Mesodermal cell (in vitro differentiated cells): ENCODE results near the gene NAV2.

Experiments
- H3K27ac ChIP-seq: 2 replicates; pipeline ENCODE4 v1.7.0; 2013; ENCODE audit warnings: mild to moderate bottlenecking, low read depth, low read length, moderate library complexity; ENCODE audit not compliant: severe bottlenecking
- H3K36me3 ChIP-seq: 2 replicates; pipeline ENCODE4 v1.7.1; 2013; ENCODE audit warnings: mild to moderate bottlenecking, low read length, moderate library complexity; ENCODE audit not compliant: control insufficient read depth, insufficient read depth
- H3K4me1 ChIP-seq: one replicate; pipeline ENCODE4 v1.7.1; 2013; ENCODE audit warnings: mild to moderate bottlenecking, low read length; ENCODE audit not compliant: insufficient read depth, control insufficient read depth, poor library complexity, severe bottlenecking
- H3K4me3 ChIP-seq: 2 replicates; pipeline ENCODE4 v1.7.0; 2013; ENCODE audit warnings: low read length, control low read depth, mild to moderate bottlenecking; ENCODE audit not compliant: insufficient read depth, poor library complexity, severe bottlenecking; ENCODE audit errors: extremely low read depth
- H3K9me3 ChIP-seq: 2 replicates; pipeline ENCODE4 v1.7.1; 2013; ENCODE audit warnings: mild to moderate bottlenecking, low read length, moderate library complexity; ENCODE audit not compliant: control insufficient read depth
- WGBS, 2 experiments: methylation state at CpG; one replicate each; pipeline ENCODE4 v1.1.5; 2013; ENCODE audit warnings: missing lambda C conversion rate in 2 of 2; ENCODE audit not compliant: insufficient coverage in 2 of 2; 5-methylcytosine and 5-hydroxymethylcytosine counted together

NAV2 gene

DNA sequence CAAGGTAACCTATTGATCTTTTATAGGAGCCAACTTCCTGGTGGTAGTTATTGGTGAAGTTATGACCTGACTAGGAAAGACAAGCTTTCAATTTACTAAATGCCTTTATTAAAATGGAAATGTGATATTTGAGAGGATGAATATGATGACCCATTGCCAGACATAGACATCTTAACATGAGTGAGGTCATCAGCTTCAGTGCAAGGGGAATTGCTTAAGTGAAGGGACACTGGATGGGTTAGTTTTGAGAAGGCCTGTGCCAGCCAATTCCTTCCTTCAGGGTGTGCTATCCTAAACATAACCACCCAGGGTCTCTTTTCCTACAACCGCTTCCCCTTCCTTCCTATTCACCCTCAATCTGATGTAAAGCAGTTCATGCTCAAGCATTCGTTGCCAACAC, 21.5 kb downstream of the NAV2 start:
- H3K9me3 ChIP-seq: no peaks in the 10 kb centered on the region

DNA sequence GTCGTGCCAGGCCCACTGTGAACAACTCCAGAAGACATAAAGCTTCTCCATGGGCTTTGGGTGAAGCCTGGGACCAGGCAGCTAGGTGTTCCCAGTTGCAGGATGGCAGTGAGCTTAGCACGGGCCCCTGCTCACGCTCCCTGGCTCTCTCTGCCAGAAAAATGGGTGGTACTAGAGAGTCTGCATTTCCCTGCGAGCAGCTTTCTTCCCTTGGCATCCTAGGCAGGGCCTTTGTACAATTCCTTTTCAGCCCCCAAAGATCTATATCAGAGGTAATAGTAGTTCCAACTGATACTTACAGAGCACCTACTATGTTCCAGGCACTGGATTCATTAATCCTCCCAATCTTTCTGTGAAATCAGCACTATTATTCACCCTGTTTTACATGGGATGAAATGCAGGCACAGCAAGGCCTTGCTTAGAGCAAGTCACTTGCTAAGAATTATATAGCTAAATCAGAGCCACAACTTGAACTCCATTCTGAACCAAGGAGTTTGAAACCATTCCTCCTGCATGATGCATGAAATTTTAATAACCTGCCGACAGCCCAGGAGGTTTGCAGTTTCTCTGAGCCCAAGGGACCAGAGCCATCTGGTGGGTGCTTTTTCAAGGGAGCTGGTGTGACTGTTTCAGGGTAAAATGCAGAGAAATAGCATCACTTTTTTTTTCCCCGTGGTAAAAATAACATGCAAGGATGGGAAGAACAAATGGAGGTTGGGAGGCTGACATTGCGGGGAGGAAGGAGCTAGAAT, 22.7 kb downstream of the NAV2 start:
- Histone ChIP-seq H3K4me3 (no peak overlapping the region), H3K9me3 (no peaks in the 10 kb centered on the region), H3K4me1 (peaks cover 9% of the 10 kb centered on the region), H3K27ac (no peak overlapping the region), H3K36me3 (no peaks in the 10 kb centered on the region)
- WGBS, 2 experiments: 88 to 94% methylated on average over 6 of the region's 7 CpGs

More for the DNA sequence above, 21.5 kb downstream of the NAV2 start:
- no peaks in the 10 kb centered on the region for H3K4me1 ChIP-seq
- H3K36me3 ChIP-seq: no peaks in the 10 kb centered on the region
- no peak overlapping the region for H3K4me3 ChIP-seq
- WGBS, 2 experiments: 100% methylated on average over 1 of the region's 2 CpGs
- H3K27ac ChIP-seq: no peak overlapping the region

DNA sequence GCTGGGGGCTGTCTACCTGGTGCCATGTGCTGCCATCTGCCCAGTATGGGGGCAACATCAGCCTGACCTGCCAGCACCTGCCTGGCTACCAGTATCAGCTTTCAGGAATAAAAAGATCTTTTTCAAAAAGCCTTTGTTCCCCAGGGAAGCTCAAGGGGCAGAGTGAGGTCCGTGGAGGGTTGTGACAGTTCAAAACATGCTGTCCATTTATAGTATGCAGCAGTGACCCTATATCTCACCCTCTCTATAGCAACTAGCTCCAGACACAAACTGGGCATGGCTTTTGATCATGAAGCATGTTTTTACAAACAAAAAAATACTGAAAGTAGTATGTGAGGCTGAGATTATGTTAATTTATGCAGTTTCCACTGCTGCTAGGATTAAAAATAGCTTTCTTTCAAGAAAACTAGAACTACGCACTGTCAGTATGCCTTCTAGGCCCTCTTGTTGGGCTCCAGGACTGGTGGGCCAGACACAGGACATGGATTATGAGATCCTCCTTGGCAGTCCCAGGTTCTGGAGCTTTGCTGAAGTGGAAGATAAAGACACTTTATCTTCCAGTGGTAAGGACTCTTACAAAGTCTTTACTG, 23.4 kb downstream of the NAV2 start:
- WGBS, 2 experiments: 83 to 100% methylated on average over 1 to 2 of the region's 2 CpGs
- Histone ChIP-seq H3K36me3 (no peaks in the 10 kb centered on the region), H3K4me3 (no peak overlapping the region), H3K4me1 (peaks cover 16% of the 10 kb centered on the region), H3K9me3 (no peaks in the 10 kb centered on the region), H3K27ac (no peak overlapping the region)

DNA sequence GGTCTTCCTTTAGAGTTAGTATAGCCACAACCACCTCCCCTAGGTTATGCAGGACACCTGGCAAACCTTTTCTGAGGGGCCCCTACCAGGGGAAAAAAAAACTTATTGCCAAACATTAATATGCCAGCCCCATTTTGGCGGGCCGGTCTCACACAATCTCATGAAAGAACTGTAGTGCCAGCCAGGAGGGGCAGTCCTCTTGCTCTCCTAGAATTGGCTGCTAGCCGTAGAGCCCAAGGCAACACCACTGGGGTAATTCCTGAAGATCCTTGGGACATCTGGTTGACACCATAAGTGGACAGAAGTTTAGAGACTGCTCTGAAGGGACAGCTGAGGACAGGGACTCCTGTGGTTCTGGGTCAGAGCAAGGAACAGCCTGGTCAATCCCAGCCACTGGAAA, 24.2 kb downstream of the NAV2 start:
- peaks cover 16% of the 10 kb centered on the region for H3K4me1 ChIP-seq
- H3K4me3 ChIP-seq: no peak overlapping the region
- WGBS, 2 experiments: 94 to 100% methylated on average over 3 of the region's 3 CpGs
- no peaks in the 10 kb centered on the region for H3K36me3 ChIP-seq
- no peaks in the 10 kb centered on the region for H3K9me3 ChIP-seq
- H3K27ac ChIP-seq: no peak overlapping the region

DNA sequence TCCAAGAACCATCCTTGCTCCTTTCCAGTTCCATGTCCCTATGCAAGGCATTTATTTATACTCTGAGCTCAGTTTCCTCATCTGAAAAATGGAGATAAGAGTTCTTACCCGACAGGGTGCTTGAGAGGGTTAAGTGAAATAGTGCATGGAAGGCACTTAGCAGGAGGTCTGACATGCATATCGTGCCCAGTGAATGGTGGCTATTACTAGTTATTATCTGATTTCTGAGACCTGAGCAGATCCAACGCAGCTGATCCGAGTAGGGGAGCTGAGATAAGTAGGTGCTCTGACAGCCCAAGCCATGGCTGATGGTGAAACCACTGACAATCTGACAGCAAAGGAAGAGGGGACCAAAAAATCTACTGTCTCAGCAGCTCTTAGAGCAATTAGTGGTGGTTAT, 24.9 kb downstream of the NAV2 start:
- H3K4me1 ChIP-seq: peaks cover 16% of the 10 kb centered on the region
- WGBS, 2 experiments: 88 to 95% methylated on average over 3 to 4 of the region's 4 CpGs

DNA sequence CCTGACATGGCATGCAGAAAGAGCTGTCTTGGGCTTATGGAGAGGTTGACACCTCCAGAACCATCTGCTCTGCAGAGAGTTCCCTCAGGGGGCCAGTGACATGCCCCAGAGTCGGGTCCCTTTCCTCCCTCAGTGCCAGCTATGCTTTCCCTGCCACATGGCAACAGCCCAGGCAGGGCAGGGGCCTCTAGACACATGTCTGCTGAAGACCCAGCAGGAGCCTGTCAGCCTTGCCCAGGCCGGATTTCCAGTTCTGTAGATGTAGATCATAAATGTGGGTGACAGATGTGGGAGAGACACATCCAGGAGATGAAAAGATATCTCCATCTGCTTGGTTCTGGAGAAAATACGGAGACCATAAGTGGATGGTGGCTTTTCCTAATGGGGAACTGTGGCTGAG, 25.5 kb downstream of the NAV2 start:
- Histone ChIP-seq H3K9me3 (no peaks in the 10 kb centered on the region), H3K36me3 (no peaks in the 10 kb centered on the region), H3K4me1 (peaks cover 16% of the 10 kb centered on the region), H3K27ac (no peak overlapping the region), H3K4me3 (no peak overlapping the region)
- WGBS, 2 experiments: 59 to 63% methylated on average over 3 of the region's 3 CpGs

More for the DNA sequence above, 24.9 kb downstream of the NAV2 start:
- H3K27ac ChIP-seq: no peak overlapping the region
- no peaks in the 10 kb centered on the region for H3K9me3 ChIP-seq
- H3K4me3 ChIP-seq: no peak overlapping the region
- H3K36me3 ChIP-seq: no peaks in the 10 kb centered on the region

DNA sequence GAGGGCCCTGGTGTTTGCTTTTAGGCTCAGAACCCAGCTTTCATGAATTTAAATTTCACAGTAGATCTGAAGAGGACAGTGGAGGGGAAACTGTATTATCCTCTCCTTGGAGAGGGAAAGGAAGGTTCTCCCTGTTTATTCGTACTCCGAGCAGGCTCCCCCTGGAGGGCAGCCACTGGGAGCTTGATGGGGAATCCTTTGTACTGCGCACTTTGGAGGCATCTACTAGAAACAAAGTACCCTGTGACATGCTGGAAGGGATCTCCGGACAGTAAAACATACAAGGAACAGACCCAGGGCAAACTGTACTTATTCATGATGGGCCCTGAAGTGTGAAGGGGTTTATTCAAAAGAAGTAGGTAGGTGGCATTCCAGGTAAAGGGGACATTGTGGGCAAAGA, 27.2 kb downstream of the NAV2 start:
- H3K4me1 ChIP-seq: peaks cover 16% of the 10 kb centered on the region
- H3K4me3 ChIP-seq: no peak overlapping the region
- H3K9me3 ChIP-seq: no peaks in the 10 kb centered on the region
- H3K27ac ChIP-seq: no peak overlapping the region
- 60 to 76% methylated on average over 2 to 3 of the region's 4 CpGs for WGBS, 2 experiments
- H3K36me3 ChIP-seq: no peaks in the 10 kb centered on the region

DNA sequence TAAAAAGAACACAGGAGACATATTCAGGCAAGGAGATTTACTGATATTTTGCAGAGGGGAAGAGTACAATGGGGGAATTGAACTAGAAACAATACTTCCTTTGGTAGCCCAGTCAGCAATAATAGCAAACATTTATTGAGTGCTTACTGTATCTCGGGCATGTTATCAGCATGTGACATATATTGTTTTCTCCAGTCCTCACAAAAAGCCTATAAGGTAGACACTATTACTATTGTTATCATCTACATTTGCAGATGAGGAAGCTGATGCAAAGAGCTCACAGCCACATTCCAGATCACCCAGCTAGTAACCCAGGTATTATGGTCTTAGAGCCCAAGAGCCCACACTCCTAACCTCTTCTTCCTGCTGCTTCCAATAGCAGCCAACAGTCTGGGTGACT, 27.9 kb downstream of the NAV2 start:
- 100% methylated on average over 1 of the region's 1 CpG; no CpG with 5 or more reads in 1 of the 2 experiments for WGBS, 2 experiments

DNA sequence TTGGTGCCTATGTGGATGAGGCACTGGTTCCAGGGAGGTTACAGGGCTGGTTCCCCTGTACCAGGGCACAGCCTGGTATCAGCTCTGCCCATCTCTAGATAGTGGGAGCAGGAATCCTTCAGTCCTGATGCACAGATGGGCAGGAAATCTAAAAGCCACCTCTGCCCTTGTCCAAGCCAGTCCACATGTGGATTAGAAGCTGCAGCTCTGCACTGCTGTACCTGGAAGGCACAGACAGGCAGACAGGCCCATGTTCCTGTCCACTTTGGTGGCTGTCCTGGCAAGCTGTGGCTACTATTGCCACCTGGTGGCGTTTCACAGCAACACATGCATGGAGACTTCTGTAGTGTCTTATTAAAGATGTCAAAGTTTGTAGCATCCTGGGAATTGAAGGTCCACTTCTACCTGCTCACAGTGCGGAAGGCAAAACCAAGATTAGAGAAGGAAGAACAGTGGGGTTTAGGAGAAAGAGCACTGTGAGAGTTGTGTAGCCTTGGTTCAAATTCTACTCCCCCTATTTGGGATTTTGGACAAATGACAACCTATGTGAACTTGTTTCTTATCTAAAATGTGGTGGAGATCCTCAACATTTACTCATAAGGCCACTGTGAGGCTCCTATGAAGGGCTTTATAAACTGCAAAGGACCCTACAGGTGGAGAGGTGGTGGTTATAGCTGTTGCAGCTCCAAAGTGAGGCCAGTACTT, 30.1 kb downstream of the NAV2 start:
- Histone ChIP-seq H3K9me3 (no peaks in the 10 kb centered on the region), H3K4me1 (peaks cover 16% of the 10 kb centered on the region), H3K36me3 (no peaks in the 10 kb centered on the region), H3K4me3 (no peak overlapping the region), H3K27ac (no peak overlapping the region)
- WGBS, 2 experiments: 0 to 30% methylated on average over 1 to 2 of the region's 2 CpGs

More for the DNA sequence above, 27.9 kb downstream of the NAV2 start:
- Histone ChIP-seq H3K4me1 (peaks cover 16% of the 10 kb centered on the region), H3K4me3 (no peak overlapping the region), H3K27ac (no peak overlapping the region), H3K9me3 (no peaks in the 10 kb centered on the region), H3K36me3 (no peaks in the 10 kb centered on the region)

DNA sequence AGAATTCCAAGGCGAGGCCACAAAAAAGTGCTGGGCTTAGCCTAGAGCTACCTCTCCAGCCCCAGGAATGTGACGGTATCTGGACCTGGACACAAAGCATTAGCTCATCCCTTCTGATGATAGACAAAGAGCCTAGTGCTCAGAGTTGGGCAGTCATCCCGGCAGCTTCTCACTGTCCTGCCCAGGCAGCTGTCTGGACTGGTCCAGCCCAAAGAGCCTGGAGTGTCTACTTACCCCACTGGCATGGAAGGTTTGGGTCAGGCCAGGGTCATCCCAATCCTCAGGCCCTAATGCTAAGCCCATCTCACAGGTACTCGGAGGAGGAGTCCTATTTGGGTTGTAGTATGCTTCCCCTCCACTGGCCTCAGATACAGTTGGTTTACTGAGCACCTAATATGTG, 31.0 kb downstream of the NAV2 start:
- Histone ChIP-seq H3K4me1 (peaks cover 16% of the 10 kb centered on the region), H3K9me3 (no peaks in the 10 kb centered on the region), H3K36me3 (no peaks in the 10 kb centered on the region), H3K4me3 (no peak overlapping the region), H3K27ac (no peak overlapping the region)
- WGBS, 2 experiments: 92 to 96% methylated on average over 3 of the region's 4 CpGs

DNA sequence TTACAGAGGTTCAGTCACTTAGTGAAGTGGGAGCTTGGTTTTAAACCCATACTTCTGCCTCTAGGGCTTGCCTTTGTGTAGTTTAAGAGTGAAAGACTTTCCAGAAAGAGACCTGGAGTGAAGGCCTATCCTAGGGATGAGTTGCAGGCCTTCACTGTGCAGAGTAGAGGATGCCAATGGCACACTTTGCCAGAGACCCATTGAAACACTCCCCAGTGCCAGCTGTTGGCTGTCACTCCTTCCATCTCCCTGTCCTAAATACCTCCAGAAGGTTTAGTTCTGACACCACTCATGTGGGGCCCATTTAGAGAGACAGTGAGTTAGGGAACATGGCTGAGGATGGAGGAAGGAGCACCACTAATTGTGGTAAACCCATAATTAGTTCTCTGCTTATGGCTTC, 31.5 kb downstream of the NAV2 start:
- peaks cover 16% of the 10 kb centered on the region for H3K4me1 ChIP-seq
- H3K4me3 ChIP-seq: no peak overlapping the region
- H3K9me3 ChIP-seq: no peaks in the 10 kb centered on the region
- H3K36me3 ChIP-seq: no peaks in the 10 kb centered on the region
- no peak overlapping the region for H3K27ac ChIP-seq
